CD14-positive monocyte (primary cell): ENCODE data around the gene CDH2. TPM values are rescaled to one million over a fixed set of nuclear protein-coding genes. Genes with fewer than 3 reads are reported as not detected.

ENCODE experiments used
- DNase-seq, 3 donors: peaks; one replicate each; pipeline ENCODE4 v3.0.0-alpha.2; 2011 to 2022
- H2AFZ ChIP-seq: 2 replicates; pipeline ENCODE4 v1.6.0; 2012; ENCODE audit warnings: mild to moderate bottlenecking, low read depth, low read length, inconsistent platforms; ENCODE audit not compliant: insufficient read depth, poor library complexity, severe bottlenecking
- H3K27ac ChIP-seq, 2 donors: 1 replicate in 1 of 2; 2 replicates in 1 of 2; pipeline ENCODE4 v1.5.1; 2012 to 2013; ENCODE audit warnings: low read length in 2 of 2, control low read depth in 1 of 2, inconsistent platforms in 1 of 2, low read depth in 1 of 2, mild to moderate bottlenecking in 1 of 2
- H3K27me3 ChIP-seq, 2 donors: one replicate each; pipeline versions ENCODE4 v1.6.0 to v1.6.1; 2011 to 2013; ENCODE audit warnings: low read length in 2 of 2; ENCODE audit not compliant: control insufficient read depth in 2 of 2, insufficient read depth in 2 of 2
- H3K36me3 ChIP-seq, 2 donors: replicated peaks in 1 of 2; 1 replicate in 1 of 2; 2 replicates in 1 of 2; pipeline versions ENCODE4 v1.5.1 to v1.6.1; 2012 to 2013; ENCODE audit warnings: low read length in 2 of 2, control low read depth in 1 of 2, inconsistent platforms in 1 of 2, mild to moderate bottlenecking in 1 of 2; ENCODE audit not compliant: insufficient read depth in 2 of 2, control insufficient read depth in 1 of 2
- H3K4me1 ChIP-seq, 2 donors: 1 replicate in 1 of 2; 2 replicates in 1 of 2; pipeline versions ENCODE4 v1.5.1 to v1.6.1; 2012 to 2013; ENCODE audit warnings: low read length in 2 of 2, control low read depth in 1 of 2, inconsistent platforms in 1 of 2, mild to moderate bottlenecking in 1 of 2, moderate library complexity in 1 of 2; ENCODE audit not compliant: insufficient read depth in 2 of 2, control insufficient read depth in 1 of 2
- H3K4me2 ChIP-seq: replicated peaks from 2 replicates; pipeline ENCODE3; 2012; ENCODE audit warnings: low read length, moderate library complexity, mild to moderate bottlenecking; ENCODE audit not compliant: poor library complexity, severe bottlenecking; ENCODE audit errors: extremely low read depth
- H3K4me3 ChIP-seq, 3 experiments: fragments of 200-600 bp in 1 of 3; sonication (generic) in 1 of 3; replicated peaks in 1 of 3; 1 replicate in 2 of 3; 2 replicates in 1 of 3; pipeline ENCODE4 v1.5.1; 2011 to 2013; ENCODE audit warnings: low read length in 3 of 3, mild to moderate bottlenecking in 3 of 3, control low read depth in 2 of 3, low read depth in 2 of 3, inconsistent platforms in 1 of 3, moderate library complexity in 1 of 3
- H3K79me2 ChIP-seq: 2 replicates; pipeline ENCODE4 v1.6.0; 2012; ENCODE audit warnings: mild to moderate bottlenecking, control low read depth, inconsistent platforms, low read length, moderate library complexity; ENCODE audit not compliant: insufficient read depth
- H3K9ac ChIP-seq: 2 replicates; pipeline ENCODE4 v1.6.0; 2017; ENCODE audit warnings: low read length, mild to moderate bottlenecking; ENCODE audit not compliant: insufficient read depth, poor library complexity, severe bottlenecking
- H3K9me3 ChIP-seq, 2 donors: replicated peaks in 1 of 2; 1 replicate in 1 of 2; 2 replicates in 1 of 2; pipeline versions ENCODE4 v1.5.1 to v1.6.1; 2012 to 2013; ENCODE audit warnings: low read length in 2 of 2, control low read depth in 1 of 2; ENCODE audit not compliant: control insufficient read depth in 1 of 2, insufficient read depth in 1 of 2
- H4K20me1 ChIP-seq: 2 replicates; pipeline ENCODE4 v1.6.0; 2012; ENCODE audit warnings: mild to moderate bottlenecking, low read length, control low read depth, moderate library complexity; ENCODE audit not compliant: insufficient read depth
- H3K27ac Mint-ChIP-seq, 7 donors: one replicate each; pipeline ENCODE4 v1.8.0; 2020; ENCODE audit warnings: mild to moderate bottlenecking in 7 of 7, mixed read lengths in 7 of 7, moderate library complexity in 6 of 7, inconsistent platforms in 2 of 7
- H3K27me3 Mint-ChIP-seq, 3 donors: one replicate each; pipeline ENCODE4 v1.8.0; 2021 to 2022; ENCODE audit warnings: low read depth in 3 of 3, mild to moderate bottlenecking in 3 of 3, mixed read lengths in 3 of 3, moderate library complexity in 3 of 3, inconsistent platforms in 1 of 3
- H3K36me3 Mint-ChIP-seq, 2 donors: one replicate each; pipeline ENCODE4 v1.8.0; 2020; ENCODE audit warnings: mixed read lengths in 2 of 2, inconsistent platforms in 1 of 2, mild to moderate bottlenecking in 1 of 2
- H3K4me1 Mint-ChIP-seq: one replicate; pipeline ENCODE4 v1.8.0; 2020; ENCODE audit warnings: mild to moderate bottlenecking, mixed read lengths
- H3K4me3 Mint-ChIP-seq, 2 donors: one replicate each; pipeline ENCODE4 v1.8.0; 2020; ENCODE audit warnings: mild to moderate bottlenecking in 2 of 2, mixed read lengths in 2 of 2, moderate library complexity in 1 of 2
- H3K9me3 Mint-ChIP-seq, 7 donors: one replicate each; pipeline ENCODE4 v1.8.0; 2020 to 2022; ENCODE audit warnings: mixed read lengths in 7 of 7, mild to moderate bottlenecking in 6 of 7, moderate library complexity in 6 of 7, inconsistent platforms in 2 of 7
- WGBS: methylation state at CpG from one replicate; pipeline ENCODE4 v1.1.5; 2013; ENCODE audit warnings: missing lambda C conversion rate; ENCODE audit not compliant: insufficient coverage; 5-methylcytosine and 5-hydroxymethylcytosine counted together
- intact Hi-C, 2 donors: fragments of 100-400 bp; cut with micrococcal nuclease; formaldehyde crosslinking; loops; one replicate each; pipeline versions ENCODE4 v1.15.0 to v1.15.1; 2023
- polyA plus RNA-seq, 3 donors: library from polyadenylated mRNA; depleted of rRNA in 1 of 3; unstranded in 2 of 3; stranded (reverse) in 1 of 3; fragments of 300-500 nt in 2 of 3; fragments of >200 nt in 1 of 3; fragmentation: Illumina TruSeq in 2 of 3; gene quantifications; 1 replicate in 2 of 3; 2 replicates in 1 of 3; pipeline ENCODE4 v1.2.3, GENCODE V29; 2012 to 2021
- TF ChIP-seq, protein P1 (sequence below): fragments of 200-600 bp; IDR thresholded peaks from one replicate; pipeline ENCODE4 v1.8.0; 2022; ENCODE audit warnings: antibody characterized with exemption, mild to moderate bottlenecking

CDH2 gene
- polyA plus RNA-seq, 3 donors, result 0.03 to 0.32 (median 0.08) TPM

GRCh38 chr18:28007841-28008240 lies 169.1 kb downstream of the CDH2 start:
- H3K27ac ChIP-seq, result no peak overlapping the region
- H2AFZ ChIP-seq, result no peak overlapping the region
- H3K4me2 ChIP-seq, result no peak overlapping the region
- no peaks in the 10 kb centered on the region for H3K36me3 ChIP-seq
- WGBS, result 86% methylated on average over 2 of the region's 5 CpGs
- H3K9me3 ChIP-seq, result no peaks in the 10 kb centered on the region
- H3K9me3 Mint-ChIP-seq, result peaks cover 0 to 1% (median 0%) of the 10 kb centered on the region in 7 donors
- no peaks in the 10 kb centered on the region for H3K27me3 ChIP-seq
- no peak overlapping the region for H3K4me3 Mint-ChIP-seq
- H4K20me1 ChIP-seq, result no peaks in the 10 kb centered on the region
- H3K79me2 ChIP-seq, result no peaks in the 10 kb centered on the region
- no peak overlapping the region for H3K9ac ChIP-seq
- H3K4me1 ChIP-seq, result no peaks in the 10 kb centered on the region
- H3K36me3 Mint-ChIP-seq, result no peaks in the 10 kb centered on the region
- H3K27ac Mint-ChIP-seq, result no peak overlapping the region
- no peak overlapping the region for H3K4me3 ChIP-seq
- H3K4me1 Mint-ChIP-seq, result no peaks in the 10 kb centered on the region
- TF ChIP-seq, protein P1, sequence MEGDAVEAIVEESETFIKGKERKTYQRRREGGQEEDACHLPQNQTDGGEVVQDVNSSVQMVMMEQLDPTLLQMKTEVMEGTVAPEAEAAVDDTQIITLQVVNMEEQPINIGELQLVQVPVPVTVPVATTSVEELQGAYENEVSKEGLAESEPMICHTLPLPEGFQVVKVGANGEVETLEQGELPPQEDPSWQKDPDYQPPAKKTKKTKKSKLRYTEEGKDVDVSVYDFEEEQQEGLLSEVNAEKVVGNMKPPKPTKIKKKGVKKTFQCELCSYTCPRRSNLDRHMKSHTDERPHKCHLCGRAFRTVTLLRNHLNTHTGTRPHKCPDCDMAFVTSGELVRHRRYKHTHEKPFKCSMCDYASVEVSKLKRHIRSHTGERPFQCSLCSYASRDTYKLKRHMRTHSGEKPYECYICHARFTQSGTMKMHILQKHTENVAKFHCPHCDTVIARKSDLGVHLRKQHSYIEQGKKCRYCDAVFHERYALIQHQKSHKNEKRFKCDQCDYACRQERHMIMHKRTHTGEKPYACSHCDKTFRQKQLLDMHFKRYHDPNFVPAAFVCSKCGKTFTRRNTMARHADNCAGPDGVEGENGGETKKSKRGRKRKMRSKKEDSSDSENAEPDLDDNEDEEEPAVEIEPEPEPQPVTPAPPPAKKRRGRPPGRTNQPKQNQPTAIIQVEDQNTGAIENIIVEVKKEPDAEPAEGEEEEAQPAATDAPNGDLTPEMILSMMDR, result no peak
- H3K27me3 Mint-ChIP-seq, result no peaks in the 10 kb centered on the region
- intact Hi-C loops, result no loop called here
- no peak for DNase-seq

DNA sequence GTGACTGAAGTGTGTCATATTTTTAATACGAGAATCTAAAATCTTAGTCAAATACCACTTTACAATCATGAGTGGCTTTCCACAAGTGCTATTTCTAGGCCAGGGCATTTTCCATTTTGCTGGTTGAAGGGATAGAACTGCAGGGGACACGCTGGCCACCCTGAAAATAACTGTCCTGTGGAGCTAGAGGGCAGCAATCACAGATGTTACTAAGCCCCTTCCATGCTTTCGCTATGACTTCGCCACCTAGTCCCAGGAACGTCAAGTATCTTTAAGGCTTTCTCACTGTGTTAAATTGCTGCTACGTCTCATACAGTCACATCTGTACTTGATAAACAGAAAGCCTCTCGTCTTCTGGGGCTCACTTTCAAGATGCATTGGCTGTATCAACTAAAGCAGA lies 171.8 kb downstream of the CDH2 start:
- Histone ChIP-seq H3K36me3 (no peaks in the 10 kb centered on the region), H4K20me1 (no peaks in the 10 kb centered on the region), H3K4me2 (no peak overlapping the region), H3K27ac (no peak overlapping the region), H3K9me3 (no peaks in the 10 kb centered on the region), H3K79me2 (no peaks in the 10 kb centered on the region), H2AFZ (no peak overlapping the region), H3K4me1 (no peaks in the 10 kb centered on the region), H3K9ac (no peak overlapping the region), H3K27me3 (no peaks in the 10 kb centered on the region), H3K4me3 (no peak overlapping the region)
- TF ChIP-seq, protein P1, result no peak
- H3K9me3 Mint-ChIP-seq, result peaks cover 0 to 3% (median 0%) of the 10 kb centered on the region in 7 donors
- no peak overlapping the region for H3K4me3 Mint-ChIP-seq
- no peak overlapping the region for H3K27ac Mint-ChIP-seq
- WGBS, result 84% methylated on average over 6 of the region's 7 CpGs
- intact Hi-C loops, result no loop called here
- no peaks in the 10 kb centered on the region for H3K4me1 Mint-ChIP-seq
- no peaks in the 10 kb centered on the region for H3K27me3 Mint-ChIP-seq
- H3K36me3 Mint-ChIP-seq, result no peaks in the 10 kb centered on the region
- no peak for DNase-seq
